HG03280 (cell line): Measurements from ENCODE around the gene FADS1.
A peak's percentile ranks its signal among the peaks of the same experiment; 100 is the strongest.

ENCODE experiments used
- ATAC-seq: cut with Tn5 transposase; IDR thresholded peaks from one replicate; pipeline ENCODE4 v1.9.1; 2021; ENCODE audit warnings: mild to moderate bottlenecking, moderate library complexity; ENCODE audit not compliant: unreplicated experiment

The FADS1 gene

GRCh38 chr11:61816736-61817455 lies at the start of gene FADS1:
FADS1 (minus strand) TSS chr11:61817003; CDS start chr11:61816929, 74 bp downstream.
- peak; percentile 45 for ATAC-seq

GRCh38 chr11:61866231-61866957 lies 49.6 kb upstream of the FADS1 start:
- ATAC-seq: no peak

GRCh38 chr11:61864814-61865775 lies 48.3 kb upstream of the FADS1 start:
- no peak for ATAC-seq

GRCh38 chr11:61863548-61864081 lies 46.8 kb upstream of the FADS1 start:
- no peak for ATAC-seq

- no peak for ATAC-seq
Measured at GRCh38 chr11:61862714-61863547, 46.1 kb upstream of the FADS1 start.

- ATAC-seq: no peak
Measured at GRCh38 chr11:61861634-61862033, 44.8 kb upstream of the FADS1 start.

GRCh38 chr11:61860054-61860903 lies 43.5 kb upstream of the FADS1 start:
- no peak for ATAC-seq

- ATAC-seq: no peak
Measured at GRCh38 chr11:61855939-61856680, 39.3 kb upstream of the FADS1 start.

GRCh38 chr11:61854966-61855714 lies 38.3 kb upstream of the FADS1 start:
- no peak for ATAC-seq

GRCh38 chr11:61854206-61854895 lies 37.5 kb upstream of the FADS1 start:
- no peak for ATAC-seq

GRCh38 chr11:61853698-61854169 lies 36.9 kb upstream of the FADS1 start:
- ATAC-seq: no peak

- ATAC-seq: no peak
Measured at GRCh38 chr11:61851900-61852295, 35.1 kb upstream of the FADS1 start.

GRCh38 chr11:61851113-61851899 lies 34.5 kb upstream of the FADS1 start:
- no peak for ATAC-seq

- no peak for ATAC-seq
Measured at GRCh38 chr11:61850687-61851086, 33.9 kb upstream of the FADS1 start.

- ATAC-seq: no peak
Measured at GRCh38 chr11:61848631-61849030, 31.8 kb upstream of the FADS1 start.

- no peak for ATAC-seq
Measured at GRCh38 chr11:61847914-61848581, 31.2 kb upstream of the FADS1 start.
